ENCODE measurements around the gene IRF7. TPM values are rescaled to one million over a fixed set of nuclear protein-coding genes. Genes with fewer than 3 reads are reported as not detected.

IRF7 gene
- polyA plus RNA-seq, 1 experiment = 6.1 TPM

DNA sequence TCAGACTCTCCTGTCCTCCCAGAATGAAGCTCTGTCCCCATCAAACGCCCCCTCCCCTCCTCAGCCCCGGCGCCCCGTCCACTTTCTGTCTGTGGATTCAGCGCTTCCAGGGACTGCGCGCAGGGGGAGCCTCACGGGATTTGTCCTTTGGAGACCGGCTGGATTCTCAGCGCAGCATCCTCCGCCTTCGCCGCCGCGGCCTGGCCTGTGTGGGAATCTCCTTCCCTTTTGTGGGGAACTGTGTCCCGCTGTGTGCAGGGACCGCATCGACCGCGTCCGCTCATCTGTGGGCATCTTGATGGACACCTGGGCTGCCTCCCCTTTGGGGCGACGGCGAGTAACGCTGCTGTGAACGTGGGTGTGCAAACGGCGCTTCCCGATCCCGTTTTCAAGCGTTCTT, 12.3 kb upstream of the IRF7 start:
- TF ChIP-seq, protein P1, sequence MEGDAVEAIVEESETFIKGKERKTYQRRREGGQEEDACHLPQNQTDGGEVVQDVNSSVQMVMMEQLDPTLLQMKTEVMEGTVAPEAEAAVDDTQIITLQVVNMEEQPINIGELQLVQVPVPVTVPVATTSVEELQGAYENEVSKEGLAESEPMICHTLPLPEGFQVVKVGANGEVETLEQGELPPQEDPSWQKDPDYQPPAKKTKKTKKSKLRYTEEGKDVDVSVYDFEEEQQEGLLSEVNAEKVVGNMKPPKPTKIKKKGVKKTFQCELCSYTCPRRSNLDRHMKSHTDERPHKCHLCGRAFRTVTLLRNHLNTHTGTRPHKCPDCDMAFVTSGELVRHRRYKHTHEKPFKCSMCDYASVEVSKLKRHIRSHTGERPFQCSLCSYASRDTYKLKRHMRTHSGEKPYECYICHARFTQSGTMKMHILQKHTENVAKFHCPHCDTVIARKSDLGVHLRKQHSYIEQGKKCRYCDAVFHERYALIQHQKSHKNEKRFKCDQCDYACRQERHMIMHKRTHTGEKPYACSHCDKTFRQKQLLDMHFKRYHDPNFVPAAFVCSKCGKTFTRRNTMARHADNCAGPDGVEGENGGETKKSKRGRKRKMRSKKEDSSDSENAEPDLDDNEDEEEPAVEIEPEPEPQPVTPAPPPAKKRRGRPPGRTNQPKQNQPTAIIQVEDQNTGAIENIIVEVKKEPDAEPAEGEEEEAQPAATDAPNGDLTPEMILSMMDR (IDR thresholded peaks at IDR 0.05; ENCODE audit: insufficient read depth, low read depth, low read length) = no peak
- Histone ChIP-seq H3K27me3 (ENCODE audit: control insufficient read depth, insufficient read depth, low read length) (no peaks in the 10 kb centered on the region; the same call in 1 of the 2 replicates), H3K36me3 (ENCODE audit: control insufficient read depth, insufficient read depth, low read length) (no peaks in the 10 kb centered on the region; the same call in none of the 2 replicates), H3K4me3 (ENCODE audit: low read depth, low read length) (no peak overlapping the region)
- no peak for DNase-seq (ENCODE audit: low read depth)
- POLR2A ChIA-PET = no interaction called here
- CTCF ChIA-PET = no interaction called here

DNA sequence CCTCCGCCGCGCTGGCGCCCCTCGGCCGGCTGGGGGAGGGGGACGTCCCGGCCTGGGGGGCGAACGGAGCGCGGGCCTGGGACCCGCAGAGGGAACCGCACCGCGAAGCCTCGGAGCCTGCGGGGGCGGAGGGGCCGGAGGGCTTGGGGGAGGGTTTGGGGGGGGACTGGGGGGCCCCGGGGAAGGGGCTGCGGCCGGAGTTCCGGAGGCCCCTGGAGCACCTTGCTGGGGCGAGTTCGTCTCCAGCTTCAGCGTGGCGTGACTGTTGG, 11.5 kb upstream of the IRF7 start:
- CTCF ChIA-PET = interaction anchor here (0.6 kb wide), 1 partner anchor 20 kb away, joined by 3 read pairs; no protein-coding TSS in a partner anchor
- no peaks in the 10 kb centered on the region; the same call in none of the 2 replicates for H3K36me3 ChIP-seq (ENCODE audit: control insufficient read depth, insufficient read depth, low read length)
- POLR2A ChIA-PET = no interaction called here
- TF ChIP-seq, protein P1 (IDR thresholded peaks at IDR 0.05; ENCODE audit: insufficient read depth, low read depth, low read length) = no peak
- DNase-seq (ENCODE audit: low read depth) = no peak
- H3K4me3 ChIP-seq (ENCODE audit: low read depth, low read length) = no peak overlapping the region
- H3K27me3 ChIP-seq (ENCODE audit: control insufficient read depth, insufficient read depth, low read length) = no peaks in the 10 kb centered on the region; the same call in 1 of the 2 replicates

DNA sequence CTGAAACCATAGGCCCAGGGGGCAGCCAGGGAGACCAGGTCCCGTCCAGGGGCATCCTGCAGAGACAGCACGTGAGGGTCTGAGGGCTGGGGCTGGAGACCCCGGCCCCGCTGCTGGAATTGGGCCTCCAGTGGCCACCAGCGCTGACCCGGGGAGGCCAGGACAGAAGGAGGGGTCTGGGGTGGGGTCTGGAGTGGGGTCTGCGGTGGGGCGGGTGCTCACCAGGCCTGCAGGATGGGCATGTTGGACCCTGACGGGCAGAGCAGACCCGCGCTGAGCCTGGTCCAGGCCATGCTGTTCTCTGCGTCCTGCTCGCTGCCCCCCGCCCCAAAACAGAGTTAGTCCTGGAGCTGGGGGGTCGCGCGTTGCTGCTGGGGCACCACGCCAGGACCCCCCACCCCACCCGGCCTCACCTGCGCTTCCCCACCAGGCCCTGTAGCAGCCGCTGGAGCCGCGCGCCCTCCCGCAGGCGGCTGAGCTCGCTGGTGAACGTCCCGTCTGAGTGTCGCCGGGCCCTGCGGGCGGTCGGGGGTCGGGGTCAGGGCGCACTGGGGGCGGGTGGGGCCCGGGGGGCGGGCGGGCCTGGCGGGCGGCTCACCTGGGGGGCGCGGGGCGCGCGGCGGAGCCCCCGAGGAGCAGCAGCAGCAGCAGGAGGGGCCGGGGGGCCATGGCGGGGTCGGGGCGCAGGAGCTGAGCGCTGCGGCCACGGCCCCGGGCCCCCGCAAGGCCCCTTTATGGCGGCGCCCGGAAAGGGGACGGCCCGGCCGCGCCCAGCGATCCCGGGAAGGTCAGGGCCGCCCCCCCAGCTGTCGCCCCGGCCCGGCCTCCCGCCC, 10.9 kb upstream of the IRF7 start, which contains the start of gene SCT:
TSS of gene SCT (minus strand) at position 707 of the 833 bp plus-strand sequence. CDS start at position 669, 38 bp downstream.
- ChIA-PET POLR2A (no interaction called here), CTCF (interaction anchor here (0.6 kb wide), 1 partner anchor 20 kb away, joined by 3 read pairs; no protein-coding TSS in a partner anchor)
- TF ChIP-seq, protein P1 (IDR thresholded peaks at IDR 0.05; ENCODE audit: insufficient read depth, low read depth, low read length) = no peak
- Histone ChIP-seq H3K36me3 (ENCODE audit: control insufficient read depth, insufficient read depth, low read length) (no peaks in the 10 kb centered on the region; the same call in none of the 2 replicates), H3K4me3 (ENCODE audit: low read depth, low read length) (no peak within 1 kb of the TSS), H3K27me3 (ENCODE audit: control insufficient read depth, insufficient read depth, low read length) (no peaks in the 10 kb centered on the region; the same call in 1 of the 2 replicates)
- DNase-seq (ENCODE audit: low read depth) = no peak

DNA sequence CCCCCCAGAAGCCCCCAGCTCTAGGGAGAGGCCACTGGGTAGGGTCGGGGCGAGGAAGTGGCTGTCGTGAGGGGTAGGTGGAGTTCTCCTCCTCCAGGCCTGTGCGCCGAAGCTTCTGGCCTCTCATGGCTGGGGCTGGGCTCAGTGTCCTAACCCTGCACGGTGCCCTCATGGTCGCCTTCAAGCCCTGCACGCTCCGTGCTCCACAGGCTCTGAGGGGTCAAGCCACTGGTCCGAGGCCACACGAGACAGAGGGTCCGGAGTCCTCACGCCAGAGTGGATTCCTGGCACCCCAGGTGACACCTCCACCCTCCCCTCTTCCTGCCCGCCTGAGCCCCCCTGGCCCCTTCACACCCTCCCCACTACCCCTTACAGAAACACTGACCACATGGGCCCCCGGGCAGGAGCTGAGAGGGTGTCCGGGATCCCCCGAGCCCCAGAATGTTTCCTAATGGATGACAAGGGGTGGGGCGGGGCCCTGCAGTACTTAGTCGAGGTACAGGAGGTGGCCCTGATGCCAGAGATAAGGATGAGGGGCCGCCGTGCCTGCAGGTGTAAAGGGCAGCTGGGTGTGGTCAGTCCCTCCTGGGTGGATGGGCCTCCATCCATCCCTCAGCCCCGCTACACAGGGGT, 10.0 kb upstream of the IRF7 start:
- no peak for DNase-seq (ENCODE audit: low read depth)
- Histone ChIP-seq H3K4me3 (ENCODE audit: low read depth, low read length) (no peak overlapping the region), H3K27me3 (ENCODE audit: control insufficient read depth, insufficient read depth, low read length) (no peaks in the 10 kb centered on the region; the same call in 1 of the 2 replicates), H3K36me3 (ENCODE audit: control insufficient read depth, insufficient read depth, low read length) (no peaks in the 10 kb centered on the region; the same call in none of the 2 replicates)
- ChIA-PET POLR2A (no interaction called here), CTCF (no interaction called here)
- TF ChIP-seq, protein P1 (IDR thresholded peaks at IDR 0.05; ENCODE audit: insufficient read depth, low read depth, low read length) = no peak

All from BJ (cell line).